Measurements from ENCODE around the gene PHETA2. TPM values are rescaled to one million over a fixed set of nuclear protein-coding genes. Genes with fewer than 3 reads are reported as not detected.

The PHETA2 gene
- total and polyA plus RNA-seq, 2 of the 8 experiments (the other 6 are each of a cell fraction or from before 2014, with no cell fraction given), result 7.4 to 7.6 TPM

DNA sequence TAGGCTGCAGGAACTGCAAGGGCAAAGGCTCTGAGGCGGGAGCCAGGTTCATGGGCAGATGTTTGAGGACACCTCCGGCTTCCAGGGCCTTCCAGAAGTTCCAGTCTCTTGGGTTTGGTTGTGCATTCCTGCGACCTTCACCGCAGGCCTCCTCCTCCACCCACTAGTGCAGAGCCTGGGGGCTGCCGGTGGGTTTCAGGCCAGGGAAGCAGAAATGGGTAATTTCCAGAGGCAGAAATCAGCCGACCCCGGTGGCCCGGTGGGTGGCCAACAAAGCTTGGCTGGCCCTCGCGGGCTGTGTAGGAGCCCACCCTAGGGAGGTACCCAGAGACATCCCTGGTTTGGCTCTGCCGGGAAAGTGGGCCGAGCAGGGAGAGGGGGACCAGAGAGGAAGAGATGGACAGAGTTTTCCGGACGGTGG is 417 bp upstream of the PHETA2 start:
- Histone ChIP-seq H4K8ac (ENCODE audit: extremely low read depth, insufficient read depth, low read length) (peak overlapping the region; percentile 82; the same call in 1 of the 2 replicates), H3K9me3 (ENCODE audit: insufficient read depth in 2 of 2, low read depth in 1 of 2, low read length in 1 of 2) (no peaks in the 10 kb centered on the region), H3K27ac (ENCODE audit: low read depth, low read length) (no peak overlapping the region), H3K23ac (ENCODE audit: insufficient read length) (no peak overlapping the region), H2AFZ (ENCODE audit: low read length) (no peak overlapping the region), H3K36me3 (ENCODE audit: control insufficient read depth in 2 of 4, insufficient read depth in 4 of 4, low read length in 3 of 4) (0 out of 8 replicates have a peak, but pooled peaks cover 0 to 3% (median 0%) of the 10 kb centered on the region in 4 experiments), H3K23me2 (ENCODE audit: low read depth, low read length) (peaks cover 8% of the 10 kb centered on the region; the same call in 1 of the 2 replicates), H2BK120ac (replicated peaks; ENCODE audit: low read depth, low read length) (no peak overlapping the region), H2BK20ac (ENCODE audit: low read length) (no peak overlapping the region), H3K4ac (replicated peaks; ENCODE audit: insufficient read length, low read depth, low read length) (no peak overlapping the region), H2BK12ac (ENCODE audit: low read depth, low read length) (no peak overlapping the region), H3K4me1 (replicated peaks in 1 of 4; ENCODE audit: control insufficient read depth in 3 of 4, insufficient read depth in 4 of 4, low read length in 3 of 4) (peaks cover 2 to 24% (median 11%) of the 10 kb centered on the region in 4 experiments), H2BK15ac (ENCODE audit: low read length) (no peak overlapping the region), H4K5ac (ENCODE audit: insufficient read length, low read depth, low read length) (no peak overlapping the region), H3K79me1 (ENCODE audit: low read depth, low read length) (no peaks in the 10 kb centered on the region), H3K14ac (ENCODE audit: insufficient read length) (no peak overlapping the region), H3K79me2 (ENCODE audit: control insufficient read depth in 1 of 2, insufficient read depth in 2 of 2, low read length in 2 of 2) (no peaks in the 10 kb centered on the region), H3K4me2 (ENCODE audit: insufficient read depth in 1 of 2, low read depth in 2 of 2, low read length in 2 of 2) (peak overlapping the region; percentile 41 to 73; a peak in 3 of 4 replicates), H4K20me1 (replicated peaks in 1 of 2; ENCODE audit: control insufficient read depth in 1 of 2, insufficient read depth in 2 of 2, low read length in 2 of 2) (no peaks in the 10 kb centered on the region), H3K56ac (replicated peaks; ENCODE audit: insufficient read length, low read depth, low read length) (no peak overlapping the region), H3K27me3 (replicated peaks in 1 of 4; ENCODE audit: control insufficient read depth in 3 of 4, extremely low read depth in 1 of 4, insufficient read depth in 3 of 4, low read length in 3 of 4) (peaks cover 0 to 9% (median 4%) of the 10 kb centered on the region in 4 experiments; a peak in 2 of 7 replicates), H2BK5ac (ENCODE audit: low read depth, low read length) (peak overlapping the region; percentile 60; the same call in 1 of the 2 replicates), H2AK5ac (ENCODE audit: low read depth, low read length) (no peak overlapping the region), H3K9ac (replicated peaks in 1 of 4; ENCODE audit: extremely low read depth in 1 of 4, low read depth in 3 of 4, low read length in 3 of 4) (no peak overlapping the region; a peak in 1 of 7 replicates), H3K4me3 (ENCODE audit: extremely low read depth in 1 of 4, insufficient read depth in 2 of 4, low read depth in 3 of 4, low read length in 4 of 4) (peak overlapping the region in 1 of 4 experiments; percentile 60; a peak in 2 of 8 replicates), H4K91ac (replicated peaks; ENCODE audit: insufficient read length, low read length) (peak overlapping the region; percentile 7), H3K18ac (ENCODE audit: extremely low read depth, low read length) (peak overlapping the region; percentile 32)
- ChIA-PET POLR2A (ENCODE audit: partially characterized antibody) (interaction anchor here (8.9 kb wide), 1 partner anchor 17 kb away, joined by 94 read pairs; the partner anchor contains the start of gene NDUFA6), CTCF (ENCODE audit: partially characterized antibody) (interaction anchor here (0.6 kb wide), 1 partner anchor 157 kb away, joined by 3 read pairs; no protein-coding TSS in a partner anchor)
- no peak for DNase-seq (ENCODE audit: low read depth in 1 of 2, low spot score in 2 of 2)
- no peak for FAIRE-seq
- WGBS, 2 experiments (ENCODE audit: extremely low coverage in 1 of 2, insufficient coverage in 1 of 2, insufficient read length in 1 of 2, insufficient replicate concordance in 2 of 2, low coverage in 1 of 2, low lambda C conversion rate in 2 of 2, missing lambda C conversion rate in 1 of 2), result 78% methylated on average over 11 of the region's 14 CpGs; no CpG with 5 or more reads in 1 of the 2 experiments
- TF ChIP-seq TBP (IDR thresholded peaks at IDR 0.05; ENCODE audit: low read depth, low read length) (no peak), EP300 (IDR thresholded peaks at IDR 0.05; ENCODE audit: borderline replicate concordance in 1 of 2, low read depth in 2 of 2, low read length in 2 of 2) (no peak), SUZ12 (IDR thresholded peaks at IDR 0.05; ENCODE audit: low read length) (no peak), GABPA (IDR thresholded peaks at IDR 0.05; ENCODE audit: borderline replicate concordance, insufficient read depth, low read length) (no peak), NRF1 (IDR thresholded peaks at IDR 0.05; ENCODE audit: low read depth, low read length) (no peak), PHF8 (conservative IDR thresholded peaks at IDR 0.05; ENCODE audit: low read depth, low read length) (no peak), BRCA1 (IDR thresholded peaks at IDR 0.05; ENCODE audit: low read depth, low read length) (no peak)

Data from H1 (cell line).